ENCODE measurements around the gene ADAM12.

DNA sequence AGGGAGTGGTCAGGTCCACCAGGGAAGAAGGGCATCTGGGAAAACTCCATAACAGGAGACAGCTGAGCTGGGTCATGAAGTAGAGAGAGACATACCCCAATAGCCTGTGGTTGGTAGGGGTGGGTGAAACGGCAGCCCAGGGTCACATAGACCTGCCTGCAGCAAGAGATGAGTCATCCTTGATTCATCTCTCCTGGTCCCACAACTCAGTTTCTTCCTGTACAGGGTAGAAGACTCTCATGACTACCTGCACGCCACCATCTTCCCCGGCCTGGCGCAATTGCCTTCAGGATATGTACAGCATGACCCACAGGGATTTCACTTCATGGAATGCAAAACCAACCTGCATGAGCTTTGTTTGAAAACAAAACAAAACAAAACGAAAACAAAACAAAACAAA is 45.1 kb upstream of the ADAM12 start:
- TF ChIP-seq POLR2AphosphoS5 (IDR thresholded peaks at IDR 0.05; ENCODE audit: borderline replicate concordance, low read depth, low read length) (no peak), FOXP2 (optimal IDR thresholded peaks at IDR 0.05; ENCODE audit: control extremely low read depth, extremely low read length, insufficient read depth) (no peak)

Data from SK-N-MC (cell line).